Bone marrow (tissue), 2 donors: Measurements from ENCODE around the gene PRSS36.
"Not testable (repeated sequence)": the region's sequence is repeated elsewhere in the genome, so short reads cannot be mapped to it uniquely, and the experiment has no call there.

Source experiments
- DNase-seq, 2 donors: peaks; one replicate each; lab custom pipeline; 2025; lab: John Stamatoyannopoulos, UW

The PRSS36 gene

DNA sequence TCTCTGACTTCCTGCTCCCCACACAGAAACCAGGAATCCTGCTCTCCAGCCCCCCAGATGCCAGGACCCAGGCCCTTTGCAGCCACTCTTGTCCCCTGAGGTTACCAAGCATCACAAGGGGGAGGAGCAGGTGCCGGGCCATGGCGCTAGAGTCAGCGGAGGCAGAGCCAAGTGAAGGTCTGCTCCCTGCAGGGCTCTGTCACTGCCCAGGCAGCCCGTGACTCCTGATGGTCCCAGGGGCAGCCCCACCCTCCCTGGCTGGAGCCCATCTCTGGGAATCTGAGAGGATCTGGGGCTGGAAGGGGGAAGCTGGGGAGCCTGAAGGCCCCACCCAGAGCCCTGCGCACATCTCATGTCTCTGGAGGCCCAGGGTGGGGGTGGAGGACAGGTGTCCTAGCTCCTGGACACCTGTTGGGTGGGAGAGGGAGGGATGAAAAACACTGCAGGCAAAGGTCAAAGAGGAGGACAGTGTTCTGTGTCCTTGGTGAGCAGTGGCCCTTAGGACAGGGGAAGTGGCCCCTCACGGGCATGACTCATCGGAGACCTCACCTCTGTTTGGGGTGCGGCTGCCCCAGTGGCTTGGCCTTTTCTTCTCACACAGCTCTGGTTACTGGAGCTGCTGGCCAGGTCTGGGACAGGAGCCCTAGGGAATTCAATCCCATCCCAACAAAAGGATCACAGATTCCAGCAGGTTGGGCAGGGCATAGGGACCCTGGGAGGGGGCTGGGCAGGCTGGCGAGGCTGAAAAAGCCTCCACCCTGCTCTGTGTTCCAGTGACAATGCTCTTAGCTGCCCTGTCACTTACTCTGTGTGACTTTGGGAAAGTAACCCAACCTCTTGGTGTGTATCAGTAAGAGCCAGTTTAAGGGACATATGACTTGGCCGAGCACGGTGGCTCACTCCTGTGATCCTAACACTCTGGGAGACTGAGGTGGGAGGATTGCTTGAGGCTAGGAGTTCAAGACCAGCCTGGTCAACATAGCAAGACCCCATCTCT is at the start of gene PRSS36:
Gene PRSS36 (minus strand): TSS at position 173 of the 997 bp plus-strand sequence. CDS start 31 bp downstream, at position 142.
- no peak for DNase-seq

DNA sequence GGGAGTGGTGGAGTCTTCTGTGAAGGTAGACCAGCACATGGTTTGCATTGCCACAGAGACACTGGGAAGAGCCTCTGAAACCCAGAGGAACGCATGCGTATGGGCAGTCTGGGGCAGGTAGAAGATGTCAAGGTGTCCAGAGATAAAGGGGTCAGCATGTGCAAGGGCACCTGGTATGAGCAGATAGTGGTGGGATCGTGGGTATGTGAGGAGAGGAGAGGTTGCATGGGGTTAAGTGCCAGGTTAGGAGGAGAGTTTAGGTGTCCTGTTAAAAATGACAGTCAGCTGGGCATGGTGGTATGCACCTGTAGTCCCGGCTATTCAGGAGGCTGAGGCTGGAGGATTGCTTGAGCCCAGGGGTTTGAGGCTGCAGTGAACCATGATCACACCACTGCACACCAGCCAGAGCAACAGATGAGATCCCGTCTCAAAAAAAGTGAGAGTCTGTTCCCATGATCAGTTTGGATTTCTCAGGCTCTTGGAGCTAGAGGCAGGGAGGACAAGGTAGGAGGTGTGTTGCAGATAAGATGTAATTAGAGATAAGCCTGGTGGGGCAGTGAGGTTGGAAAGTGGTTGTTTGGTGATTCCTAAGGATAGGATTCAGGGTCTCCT is 49.7 kb upstream of the PRSS36 start:
- no peak for DNase-seq

- DNase-seq: no peak
Observed at GRCh38 chr16:31198207-31198882, 48.5 kb upstream of the PRSS36 start.

- DNase-seq: no peak
Observed at GRCh38 chr16:31196324-31197088, 46.6 kb upstream of the PRSS36 start.

- DNase-seq: not testable (repeated sequence)
Observed at GRCh38 chr16:31195861-31196260, 46.0 kb upstream of the PRSS36 start.

GRCh38 chr16:31194898-31195297 is 45.0 kb upstream of the PRSS36 start:
- DNase-seq: no peak

DNA sequence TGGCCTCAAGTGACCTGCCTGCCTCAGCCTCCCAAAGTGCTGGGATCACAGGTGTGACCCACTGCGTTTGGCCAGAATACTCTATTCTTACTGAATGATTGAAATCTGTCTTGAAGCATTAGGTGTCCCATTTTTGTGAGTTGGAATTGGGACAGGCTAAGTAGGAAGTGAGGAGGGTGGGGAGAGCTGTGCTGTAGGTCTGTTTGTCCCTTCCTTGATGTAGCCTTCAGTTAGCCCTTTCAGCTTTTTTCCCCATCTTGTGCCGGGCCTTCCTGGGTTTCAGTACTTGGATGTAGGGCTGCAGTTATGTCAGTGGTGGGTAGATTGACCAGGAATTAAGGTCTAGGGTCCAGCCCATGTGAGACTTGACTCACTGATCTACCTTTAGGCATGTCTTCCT is 44.0 kb upstream of the PRSS36 start:
- no peak for DNase-seq

- DNase-seq: no peak
Observed at GRCh38 chr16:31192856-31193642, 43.2 kb upstream of the PRSS36 start.

- no peak for DNase-seq
Observed at GRCh38 chr16:31191697-31192428, 42.0 kb upstream of the PRSS36 start.

GRCh38 chr16:31190818-31191444 is 41.1 kb upstream of the PRSS36 start:
- DNase-seq: no peak

DNA sequence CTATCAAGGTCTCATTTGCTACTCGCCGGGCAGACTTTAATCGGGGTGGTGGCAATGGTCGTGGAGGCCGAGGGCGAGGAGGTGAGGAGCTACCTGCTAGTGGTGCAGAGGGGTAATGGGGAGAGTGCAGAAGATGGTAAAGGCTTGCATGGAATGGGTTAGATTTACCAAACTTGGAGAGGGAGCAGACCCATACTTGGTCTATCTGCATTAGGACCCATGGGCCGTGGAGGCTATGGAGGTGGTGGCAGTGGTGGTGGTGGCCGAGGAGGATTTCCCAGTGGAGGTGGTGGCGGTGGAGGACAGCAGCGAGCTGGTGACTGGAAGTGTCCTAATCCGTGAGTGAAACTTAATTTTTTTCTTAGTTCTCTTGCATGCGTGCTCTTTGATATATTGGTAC is 40.2 kb upstream of the PRSS36 start:
- DNase-seq: no peak

GRCh38 chr16:31189412-31189778 is 39.5 kb upstream of the PRSS36 start:
- no peak for DNase-seq

- DNase-seq: no peak
Observed at GRCh38 chr16:31188450-31189411, 38.9 kb upstream of the PRSS36 start.

DNA sequence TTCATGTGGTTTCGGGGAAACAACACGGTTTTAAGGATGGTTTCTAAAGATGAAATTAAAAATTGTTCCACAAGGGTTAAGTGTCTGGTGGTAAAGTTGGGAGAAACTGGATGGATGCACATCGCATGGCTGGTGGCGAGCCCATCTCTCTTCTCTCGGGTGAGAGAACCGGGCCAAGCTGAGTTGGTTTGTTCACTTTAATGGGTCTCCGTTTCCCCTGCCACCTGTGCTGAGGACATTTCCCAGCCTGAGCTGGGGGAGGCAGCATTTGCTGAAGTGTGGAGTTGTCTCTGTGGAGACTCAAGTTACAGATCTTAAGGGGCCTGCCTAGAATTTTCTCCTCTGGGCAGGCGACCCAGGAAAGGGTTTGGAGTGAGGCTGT is 37.9 kb upstream of the PRSS36 start:
- no peak for DNase-seq

DNA sequence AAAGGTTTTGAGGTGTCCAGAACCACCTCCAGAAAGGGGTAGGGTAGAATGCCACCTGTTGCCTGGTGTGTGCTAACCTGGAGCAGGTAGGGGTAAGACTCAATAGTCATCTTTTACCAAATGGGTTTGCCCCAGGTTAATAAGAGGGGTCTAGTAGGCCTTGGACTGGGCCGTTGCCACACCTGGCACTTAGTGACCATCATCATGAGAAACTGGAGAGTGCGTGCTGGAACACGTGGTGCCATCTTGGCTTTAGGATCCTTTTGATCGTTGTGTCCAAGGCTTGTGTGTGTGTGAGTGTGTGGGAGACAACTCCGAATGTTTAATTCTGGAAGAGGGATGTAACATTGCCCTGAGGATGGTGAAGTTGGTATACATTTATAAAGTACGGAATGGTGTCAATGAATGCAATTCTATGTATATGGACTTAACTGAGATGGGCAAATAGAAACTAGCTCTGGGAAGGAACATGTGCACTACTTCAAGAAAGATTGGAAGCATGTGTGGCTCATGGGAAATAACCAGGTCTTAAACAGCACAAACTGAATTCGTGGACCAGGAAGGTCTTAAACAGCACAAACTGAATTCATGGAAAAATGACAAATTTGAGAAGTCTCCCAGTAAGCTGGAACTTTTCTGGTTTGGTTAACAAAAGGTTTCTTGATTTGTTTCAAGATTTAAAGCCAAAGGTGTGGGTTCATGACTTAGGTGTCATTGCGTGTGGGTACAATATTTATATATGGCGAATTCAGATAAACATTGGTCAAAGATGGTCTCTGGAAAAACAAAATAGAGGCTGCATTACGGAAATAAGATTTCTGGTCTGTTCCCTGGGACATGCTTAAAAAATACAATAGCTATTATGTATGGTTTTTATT is 37.3 kb upstream of the PRSS36 start:
- no peak for DNase-seq

GRCh38 chr16:31186176-31186575 is 36.3 kb upstream of the PRSS36 start:
- no peak for DNase-seq

- DNase-seq: no peak
Observed at GRCh38 chr16:31185339-31185738, 35.5 kb upstream of the PRSS36 start.

DNA sequence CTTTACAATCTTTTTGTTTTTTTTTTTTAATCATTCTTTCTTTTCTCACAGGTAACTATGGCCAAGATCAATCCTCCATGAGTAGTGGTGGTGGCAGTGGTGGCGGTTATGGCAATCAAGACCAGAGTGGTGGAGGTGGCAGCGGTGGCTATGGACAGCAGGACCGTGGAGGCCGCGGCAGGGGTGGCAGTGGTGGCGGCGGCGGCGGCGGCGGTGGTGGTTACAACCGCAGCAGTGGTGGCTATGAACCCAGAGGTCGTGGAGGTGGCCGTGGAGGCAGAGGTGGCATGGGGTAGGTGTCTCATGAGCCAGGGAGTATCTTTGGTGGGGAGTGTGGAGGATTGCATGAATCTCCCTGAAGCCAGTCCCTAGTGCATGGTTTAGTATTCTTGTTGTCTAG is 35.0 kb upstream of the PRSS36 start:
- no peak for DNase-seq
